Medulla oblongata (tissue), 1 donor: Measurements from ENCODE around the gene ORAI3.

Experiments used
- DNase-seq: peaks from one replicate; pipeline ENCODE4 v3.0.0-alpha.2; 2015; ENCODE audit errors: extremely low spot score

The ORAI3 gene

DNA sequence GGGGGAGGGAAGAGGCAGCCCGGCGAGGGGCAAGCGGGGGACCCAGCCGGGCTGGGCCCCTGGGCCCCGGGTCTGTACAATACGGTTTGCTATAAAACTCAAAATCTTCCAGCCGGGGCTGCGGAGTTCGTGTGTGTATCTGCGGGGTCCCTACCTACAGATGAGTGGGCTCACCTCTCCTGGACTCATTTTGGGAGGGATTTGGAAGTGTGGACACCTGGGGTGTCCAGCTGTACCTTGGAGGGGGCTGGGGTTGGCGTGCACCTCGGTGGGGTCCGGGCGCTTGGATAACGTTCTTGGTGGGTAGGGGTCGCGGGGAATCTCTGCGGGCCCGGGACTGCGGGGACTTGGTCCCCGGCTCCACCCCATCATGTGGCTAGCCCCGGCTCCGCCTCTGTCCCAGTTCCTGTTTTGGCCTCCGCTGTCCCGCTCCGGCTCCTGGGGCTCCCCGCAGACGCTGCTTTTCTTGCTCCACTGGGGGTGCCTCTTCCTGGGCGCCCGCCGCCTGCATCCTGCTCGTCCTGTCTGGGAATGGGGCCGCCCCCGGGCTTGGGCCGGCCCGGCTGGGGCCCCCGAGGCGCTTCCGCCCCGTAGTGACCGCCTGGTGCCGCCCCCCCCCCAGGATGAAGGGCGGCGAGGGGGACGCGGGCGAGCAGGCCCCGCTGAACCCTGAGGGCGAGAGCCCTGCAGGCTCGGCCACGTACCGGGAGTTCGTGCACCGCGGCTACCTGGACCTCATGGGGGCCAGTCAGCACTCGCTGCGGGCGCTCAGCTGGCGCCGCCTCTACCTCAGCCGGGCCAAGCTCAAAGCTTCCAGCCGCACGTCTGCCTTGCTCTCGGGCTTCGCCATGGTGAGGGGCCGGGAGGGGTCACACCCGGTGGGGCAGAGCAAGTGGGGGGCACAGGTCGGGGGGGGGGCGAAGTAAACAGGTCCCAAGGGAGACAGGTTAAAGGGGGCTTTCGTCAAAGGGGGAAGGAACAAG is at the start of gene ORAI3:
TSS of gene ORAI3 (plus strand) at position 402 of the 983 bp plus-strand sequence. CDS start at position 624, 222 bp downstream.
- peak; percentile 83 for DNase-seq

- DNase-seq, result no peak
These were observed 49.1 kb upstream of the ORAI3 start for GRCh38 chr16:30899794-30900193.

DNA sequence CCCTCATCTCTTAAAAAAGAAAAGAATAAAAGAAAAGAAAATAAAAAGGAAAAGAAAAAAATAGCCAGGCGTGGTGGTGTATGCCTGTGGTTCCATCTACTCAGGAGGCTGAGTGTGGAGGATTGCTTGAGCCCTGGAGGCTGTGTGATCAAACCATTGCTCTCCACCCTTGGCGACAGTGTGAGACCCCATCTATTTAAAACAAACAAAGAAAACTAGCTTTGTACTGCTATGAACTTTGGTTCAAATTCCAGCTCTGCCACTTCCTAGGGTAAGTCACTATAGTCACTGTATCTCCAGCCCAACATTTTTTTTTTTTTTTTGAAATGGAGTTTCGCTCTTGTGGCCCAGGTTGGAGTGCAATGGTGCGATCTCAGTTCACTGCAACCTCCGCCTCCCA is 48.3 kb upstream of the ORAI3 start:
- no peak for DNase-seq

GRCh38 chr16:30901201-30902028 is 47.5 kb upstream of the ORAI3 start:
- DNase-seq, result no peak

DNA sequence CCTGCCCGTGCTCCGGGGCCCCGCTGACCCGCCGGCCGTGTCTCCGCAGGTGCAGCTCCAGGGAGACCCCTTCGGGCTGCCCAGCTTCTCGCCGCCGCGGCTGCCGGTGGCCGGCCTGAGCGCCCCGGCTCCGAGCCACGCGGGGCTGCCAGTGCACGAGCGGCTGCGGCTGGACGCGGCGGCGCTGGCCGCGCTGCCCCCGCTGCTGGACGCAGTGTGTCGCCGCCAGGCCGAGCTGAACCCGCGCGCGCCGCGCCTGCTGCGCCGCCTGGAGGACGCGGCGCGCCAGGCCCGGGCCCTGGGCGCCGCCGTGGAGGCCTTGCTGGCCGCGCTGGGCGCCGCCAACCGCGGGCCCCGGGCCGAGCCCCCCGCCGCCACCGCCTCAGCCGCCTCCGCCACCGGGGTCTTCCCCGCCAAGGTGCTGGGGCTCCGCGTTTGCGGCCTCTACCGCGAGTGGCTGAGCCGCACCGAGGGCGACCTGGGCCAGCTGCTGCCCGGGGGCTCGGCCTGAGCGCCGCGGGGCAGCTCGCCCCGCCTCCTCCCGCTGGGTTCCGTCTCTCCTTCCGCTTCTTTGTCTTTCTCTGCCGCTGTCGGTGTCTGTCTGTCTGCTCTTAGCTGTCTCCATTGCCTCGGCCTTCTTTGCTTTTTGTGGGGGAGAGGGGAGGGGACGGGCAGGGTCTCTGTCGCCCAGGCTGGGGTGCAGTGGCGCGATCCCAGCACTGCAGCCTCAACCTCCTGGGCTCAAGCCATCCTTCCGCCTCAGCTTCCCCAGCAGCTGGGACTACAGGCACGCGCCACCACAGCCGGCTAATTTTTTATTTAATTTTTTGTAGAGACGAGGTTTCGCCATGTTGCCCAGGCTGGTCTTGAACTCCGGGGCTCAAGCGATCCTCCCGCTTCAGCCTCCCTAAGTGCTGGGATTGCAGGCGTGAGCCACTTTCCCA is 46.6 kb upstream of the ORAI3 start:
- DNase-seq, result peak; percentile 64

DNA sequence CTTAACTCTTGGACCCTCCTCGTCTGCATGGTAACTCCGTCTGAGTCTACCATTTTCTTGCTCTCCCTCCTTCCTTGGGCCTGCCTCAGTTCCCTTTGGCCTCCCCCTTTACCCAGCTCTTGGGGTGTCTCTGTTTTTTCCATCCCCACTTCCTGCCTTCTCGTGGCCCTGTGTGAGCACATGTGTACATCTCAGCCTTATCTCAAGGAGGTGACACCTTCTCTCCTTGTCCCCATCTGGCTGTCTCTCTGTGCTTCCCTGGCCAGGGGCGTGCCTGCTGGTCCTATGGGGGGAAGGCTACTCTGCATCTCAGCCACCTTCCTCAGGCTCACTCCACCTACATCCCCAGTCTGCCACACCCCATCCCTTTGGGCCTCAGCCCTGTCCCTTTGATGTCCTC is 45.9 kb upstream of the ORAI3 start:
- DNase-seq, result no peak

GRCh38 chr16:30903596-30903995 is 45.3 kb upstream of the ORAI3 start:
- peak; percentile 63 for DNase-seq

- DNase-seq, result no peak
These were observed 44.6 kb upstream of the ORAI3 start for GRCh38 chr16:30904114-30904780.

- no peak for DNase-seq
These were observed 41.8 kb upstream of the ORAI3 start for GRCh38 chr16:30907064-30907463.

DNA sequence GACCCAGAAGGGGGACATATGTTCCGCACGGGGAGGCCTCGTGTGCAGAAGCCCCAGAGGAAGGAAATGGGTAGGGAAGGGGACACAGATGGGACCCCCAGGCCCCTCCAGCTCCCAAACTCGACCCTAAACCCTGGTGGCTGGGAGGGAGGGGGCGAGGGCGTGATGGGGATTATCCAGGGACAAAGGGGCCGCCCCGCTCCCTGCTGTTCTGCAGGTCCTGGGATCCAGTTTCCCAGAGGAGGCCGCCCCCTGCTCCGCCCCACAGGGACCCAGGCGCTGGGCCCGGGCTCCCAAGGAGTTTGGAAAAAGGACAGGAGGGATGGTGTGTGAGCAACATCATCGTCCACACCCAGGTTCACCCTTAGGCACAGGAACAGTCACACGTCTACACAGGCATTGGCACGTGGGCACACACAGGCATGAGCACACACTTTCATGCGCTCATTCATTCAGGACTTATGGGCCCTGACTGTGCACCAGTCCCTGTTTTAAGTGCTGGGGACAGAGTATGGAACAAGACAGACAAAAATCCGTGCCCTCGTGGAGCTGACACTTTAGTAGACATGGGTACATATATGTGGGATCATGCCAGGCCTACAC is 38.3 kb upstream of the ORAI3 start:
- no peak for DNase-seq

GRCh38 chr16:30912794-30913412 is 36.0 kb upstream of the ORAI3 start:
- DNase-seq, result no peak

GRCh38 chr16:30914830-30915229 is 34.0 kb upstream of the ORAI3 start:
- DNase-seq, result no peak

GRCh38 chr16:30918614-30919013 is 30.3 kb upstream of the ORAI3 start:
- no peak for DNase-seq

GRCh38 chr16:30920891-30921290 is 28.0 kb upstream of the ORAI3 start:
- no peak for DNase-seq

DNA sequence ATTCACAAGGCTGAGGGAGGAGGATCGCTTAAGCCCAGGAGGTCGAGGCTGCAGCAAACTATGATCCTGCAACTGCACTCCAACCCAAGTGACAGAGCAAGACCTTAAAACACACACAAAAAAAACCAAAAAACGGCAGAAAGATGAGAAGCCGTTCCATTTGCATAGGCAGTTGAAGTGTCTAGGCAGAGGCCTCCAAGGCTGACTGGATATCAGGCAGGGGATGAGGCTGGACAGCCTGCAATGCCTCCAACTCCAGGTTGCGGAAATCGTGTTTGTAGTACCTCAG is 27.5 kb upstream of the ORAI3 start:
- DNase-seq, result no peak

DNA sequence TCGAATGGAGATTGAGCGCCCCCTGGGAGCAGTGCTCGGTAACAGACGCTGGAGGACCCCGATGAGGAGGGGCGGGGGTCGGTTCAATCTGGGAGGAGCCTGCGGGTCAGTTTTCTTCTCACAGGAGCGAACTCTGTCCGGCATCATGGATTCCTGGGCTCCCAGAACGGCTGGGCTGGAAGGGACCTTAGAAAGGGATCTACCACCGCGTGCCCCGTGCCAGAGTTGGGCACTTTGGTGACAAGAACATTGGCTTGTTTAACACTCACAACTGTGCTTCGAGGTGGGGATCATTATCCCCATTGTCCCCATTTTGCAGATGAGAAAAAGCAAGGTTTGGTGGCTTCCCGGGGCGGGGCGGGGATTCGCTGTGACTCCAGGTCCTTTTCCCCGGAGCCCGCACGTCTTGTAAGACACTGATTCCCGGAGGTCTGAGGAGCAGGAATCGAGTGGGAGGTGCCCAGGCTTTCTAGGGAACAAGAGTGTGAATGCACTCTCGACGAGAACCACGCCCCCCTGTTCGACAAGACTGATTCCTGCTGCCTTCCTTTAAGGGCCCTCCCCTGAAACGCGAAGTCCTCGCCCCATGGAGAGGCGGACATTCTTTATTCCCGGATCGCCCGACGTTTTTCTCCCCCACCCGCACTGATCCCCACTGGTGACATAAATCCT is 27.0 kb upstream of the ORAI3 start:
- peak; percentile 93 for DNase-seq

GRCh38 chr16:30922420-30922959 is 26.4 kb upstream of the ORAI3 start:
- DNase-seq, result peak; percentile 100

DNA sequence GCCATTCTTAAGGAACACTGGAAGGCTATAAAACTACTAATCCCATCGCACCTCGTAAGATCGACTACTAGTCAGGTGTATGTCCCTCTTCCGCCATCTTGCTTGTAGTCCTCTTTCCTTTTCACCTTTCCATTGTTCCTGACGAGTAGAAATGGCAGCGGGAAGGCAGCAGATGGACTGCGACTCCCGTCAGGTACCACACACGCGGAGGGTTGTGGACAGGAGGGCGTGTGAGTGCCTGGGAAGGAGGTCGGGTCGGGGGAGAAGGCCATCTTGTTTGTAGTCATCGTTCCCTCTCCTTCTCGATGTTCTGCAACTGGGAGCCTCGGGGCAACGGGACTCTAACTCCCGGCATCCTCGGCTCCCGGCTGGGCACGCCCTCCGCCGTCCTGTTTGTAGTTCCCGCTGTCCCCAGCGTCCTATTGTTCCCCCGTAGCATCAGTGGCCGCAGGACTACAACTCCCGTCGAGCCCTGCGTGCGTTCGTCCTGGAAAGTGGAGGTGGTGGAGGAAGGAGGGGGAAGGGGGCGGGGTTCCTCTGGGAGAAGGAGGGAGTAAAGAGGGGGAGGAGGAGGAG is 25.8 kb upstream of the ORAI3 start:
- DNase-seq, result peak; percentile 100

DNA sequence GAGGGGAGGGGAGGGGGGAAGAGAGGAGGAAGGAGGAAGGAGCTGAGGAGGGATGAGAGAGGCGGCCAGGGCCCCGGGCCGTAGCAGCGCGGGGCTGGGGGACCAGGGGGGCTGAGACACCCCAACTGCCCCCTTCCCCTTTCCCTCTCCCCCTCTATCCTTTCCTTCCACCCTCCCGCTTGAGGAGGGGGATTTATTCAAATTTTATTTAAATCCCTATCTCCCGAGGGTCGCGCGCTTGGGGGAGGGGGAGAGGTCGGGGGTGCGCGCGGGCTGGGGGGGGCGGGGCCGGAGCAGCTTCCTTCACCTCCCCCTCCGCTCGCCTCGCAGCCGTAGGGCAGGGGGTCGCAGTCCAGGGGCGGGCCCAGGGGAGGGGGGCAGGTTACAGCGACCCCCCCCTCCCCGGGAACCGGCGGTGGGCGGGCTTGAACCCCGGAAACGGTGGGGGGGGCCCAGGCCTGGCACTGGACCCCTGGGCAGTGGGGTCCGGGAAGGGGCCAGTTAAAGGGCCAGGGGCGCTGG is 25.3 kb upstream of the ORAI3 start, which contains the start of gene FBXL19:
TSS of gene FBXL19 (plus strand) at position 19 of the 522 bp plus-strand sequence. CDS start 2,183 bp downstream, outside the sequence.
- DNase-seq, result no peak
